Suppressor macrophage treated with lipopolysaccharide for 1 hour (primary cell): ENCODE data around the gene FAT1.

Experiments
- DNase-seq, 3 donors: peaks; one replicate each; pipeline ENCODE4 v3.0.0-alpha.2; 2020 to 2022

The FAT1 gene

GRCh38 chr4:186722796-186723291 is 812 bp downstream of the FAT1 start:
- no peak for DNase-seq

DNA sequence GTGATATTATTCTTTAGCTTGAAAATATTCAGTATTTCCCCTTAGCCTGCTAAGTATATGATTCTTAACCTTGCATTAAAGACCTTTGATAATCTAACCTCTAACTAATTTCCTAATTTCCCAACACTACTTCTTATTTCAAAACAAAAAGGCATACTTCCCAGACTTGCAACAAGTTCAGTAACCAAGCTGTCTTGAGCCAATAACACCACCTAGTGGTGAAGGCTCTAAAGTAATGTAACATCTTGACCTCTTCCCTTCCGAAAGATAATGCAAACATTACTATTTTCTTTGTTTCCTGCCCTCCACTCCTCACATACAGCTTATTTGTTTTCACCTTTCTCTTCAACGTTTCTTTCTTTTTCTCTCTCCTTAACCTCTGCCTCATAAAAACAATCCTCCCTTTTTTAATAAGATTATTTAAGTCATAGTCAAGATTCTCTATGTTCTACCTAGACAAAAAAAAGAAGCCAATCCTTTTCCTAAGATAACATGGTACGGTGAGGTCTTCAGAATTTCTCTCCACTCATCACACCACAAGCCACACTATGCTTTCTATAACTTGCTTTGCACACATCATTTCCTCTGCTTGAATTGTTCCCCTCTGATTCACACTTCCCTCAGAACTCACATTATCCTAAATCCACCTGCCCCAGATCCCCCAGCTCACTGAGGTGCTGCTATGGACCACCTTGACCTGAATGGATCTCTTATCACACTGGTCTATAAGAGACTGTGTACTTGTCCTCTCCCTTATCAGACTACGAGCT is 3.5 kb downstream of the FAT1 start:
- DNase-seq: peak; percentile 11 to 31 (median 18)

DNA sequence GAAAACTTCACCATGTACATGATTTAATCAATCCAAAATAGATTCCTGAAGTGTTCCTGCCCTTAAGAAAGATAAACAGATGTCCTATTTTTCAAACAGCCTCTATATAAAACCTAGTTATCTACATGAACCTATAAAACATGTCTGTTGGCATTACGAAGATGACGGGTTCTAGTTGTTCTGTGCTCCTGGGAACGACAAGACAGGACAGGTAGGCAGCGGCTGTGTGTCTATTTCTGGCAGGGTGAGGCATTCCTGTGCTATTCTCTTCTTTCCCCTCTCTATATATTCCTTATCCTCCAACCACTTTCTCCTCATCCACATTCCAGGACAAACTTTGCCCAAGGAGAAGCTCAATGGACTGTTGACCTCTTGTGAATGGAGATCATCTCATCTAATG is 6.1 kb downstream of the FAT1 start:
- DNase-seq: no peak

DNA sequence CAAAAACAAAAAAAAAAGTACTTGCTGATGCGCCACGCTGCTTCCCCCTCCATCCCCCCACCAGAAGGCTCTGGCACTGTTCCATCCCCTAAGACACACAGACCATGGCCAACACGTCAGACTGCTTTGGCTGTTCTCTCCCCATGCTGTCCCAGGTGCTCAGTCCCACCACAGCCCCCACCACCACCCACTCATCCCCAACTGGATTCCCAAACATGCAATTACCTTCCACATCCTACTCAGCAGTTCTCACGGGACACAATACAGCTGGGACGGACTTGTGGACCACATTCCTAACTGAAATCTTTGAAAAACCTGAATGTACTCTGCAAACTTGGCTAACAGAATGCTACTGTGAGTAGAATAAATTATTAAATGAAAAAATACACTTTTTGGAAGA is 8.6 kb downstream of the FAT1 start:
- no peak for DNase-seq

DNA sequence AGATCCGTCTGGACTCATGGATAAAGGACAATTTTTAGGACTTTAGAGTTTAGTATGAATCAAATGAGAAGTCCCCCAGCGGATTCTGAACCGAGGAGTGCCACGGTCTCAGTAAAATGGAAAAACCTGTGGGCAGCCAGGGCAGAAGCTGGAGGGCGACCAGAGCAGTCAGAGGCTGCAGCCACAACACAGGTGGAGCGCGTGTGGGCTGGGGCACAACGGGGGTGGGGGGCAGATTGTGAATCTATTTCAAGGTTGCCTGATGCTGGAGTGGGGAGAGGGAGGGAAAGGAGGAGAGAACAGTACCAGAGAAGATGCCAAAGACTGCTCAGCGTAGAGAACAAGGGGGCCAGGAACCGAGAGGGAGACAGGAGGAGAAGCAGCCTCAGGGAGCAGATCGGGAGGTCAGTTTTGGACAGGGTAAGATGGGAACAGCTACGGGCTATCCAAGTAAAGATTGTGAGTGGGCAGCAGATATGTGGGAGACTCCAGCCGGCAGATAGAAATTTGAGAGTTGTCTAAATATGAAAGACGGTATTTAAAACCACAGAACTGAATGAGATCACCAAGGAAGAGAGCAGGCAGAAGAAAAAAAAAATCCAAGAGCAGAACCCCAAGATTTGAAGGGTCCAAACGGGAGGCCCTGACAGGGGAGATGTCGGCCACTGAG is 9.5 kb downstream of the FAT1 start:
- DNase-seq: no peak

GRCh38 chr4:186712690-186713089 is 11.0 kb downstream of the FAT1 start:
- no peak for DNase-seq

GRCh38 chr4:186710521-186711119 is 13.0 kb downstream of the FAT1 start:
- DNase-seq: no peak

- no peak for DNase-seq
These were observed 14.1 kb downstream of the FAT1 start for GRCh38 chr4:186709517-186709916.

- DNase-seq: no peak
These were observed 15.1 kb downstream of the FAT1 start for GRCh38 chr4:186708554-186708953.

GRCh38 chr4:186707996-186708395 is 15.7 kb downstream of the FAT1 start:
- DNase-seq: no peak

- DNase-seq: no peak
These were observed 16.1 kb downstream of the FAT1 start for GRCh38 chr4:186707574-186707973.

GRCh38 chr4:186704057-186704456 is 19.6 kb downstream of the FAT1 start:
- no peak for DNase-seq

- no peak for DNase-seq
These were observed 20.1 kb downstream of the FAT1 start for GRCh38 chr4:186703510-186703909.

DNA sequence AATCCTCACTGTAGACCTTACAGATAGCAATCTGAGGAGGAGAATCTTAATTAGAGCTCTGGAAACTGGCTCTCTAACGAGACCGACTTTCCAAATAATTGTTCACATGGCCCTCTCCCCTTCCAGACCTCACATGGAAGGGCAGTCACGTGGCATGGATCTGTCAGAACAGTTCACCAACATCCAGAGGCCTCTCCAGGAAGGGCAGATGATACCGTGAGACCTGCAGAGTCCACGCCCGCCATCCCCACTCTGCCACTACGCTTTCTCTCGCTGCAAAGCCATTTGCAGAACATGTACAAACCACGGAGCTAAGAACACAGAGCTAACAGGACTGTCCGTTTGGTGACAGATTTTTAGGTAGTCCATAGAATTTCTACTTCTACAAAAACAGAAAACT is 20.7 kb downstream of the FAT1 start:
- DNase-seq: no peak

DNA sequence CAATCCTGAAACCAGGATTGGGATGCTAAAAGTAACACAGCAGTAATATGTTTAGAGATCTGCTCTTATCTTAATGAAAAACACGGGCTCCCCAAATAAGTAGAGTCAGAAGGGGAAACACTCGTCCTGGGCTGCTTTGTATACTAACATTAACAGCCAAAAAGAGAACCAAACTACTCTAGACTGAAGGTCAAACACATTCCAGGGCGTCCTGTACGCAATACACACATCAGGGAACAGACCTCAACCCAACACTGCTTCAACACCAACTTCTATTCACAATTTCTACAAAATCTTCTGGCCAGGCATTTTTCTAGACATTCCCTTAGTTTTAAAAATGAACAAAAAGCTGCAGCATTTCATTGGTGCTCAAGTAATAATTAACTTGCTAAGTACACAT is 21.4 kb downstream of the FAT1 start:
- DNase-seq: no peak

DNA sequence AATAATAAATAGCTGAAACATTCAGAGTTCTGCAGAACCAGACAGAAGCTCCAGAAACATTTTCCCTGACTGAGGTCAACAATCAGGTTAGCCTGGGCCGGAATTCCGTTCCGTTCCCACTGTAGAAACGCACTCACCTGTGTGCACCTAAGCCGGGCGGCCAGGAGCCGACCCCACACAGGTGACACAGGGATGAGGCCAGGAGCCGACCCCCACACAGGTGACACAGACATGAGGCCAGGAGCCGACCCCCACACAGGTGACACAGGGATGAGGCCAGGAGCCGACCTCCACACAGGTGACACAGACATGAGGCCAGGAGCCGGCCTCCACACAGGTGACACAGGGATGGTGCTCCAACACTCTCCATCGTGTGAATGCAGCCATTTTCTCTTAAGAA is 21.9 kb downstream of the FAT1 start:
- DNase-seq: no peak

GRCh38 chr4:186701273-186701672 is 22.4 kb downstream of the FAT1 start:
- no peak for DNase-seq

GRCh38 chr4:186700746-186701145 is 22.9 kb downstream of the FAT1 start:
- DNase-seq: no peak

- no peak for DNase-seq
These were observed 23.7 kb downstream of the FAT1 start for GRCh38 chr4:186699881-186700397.

- no peak for DNase-seq
These were observed 24.4 kb downstream of the FAT1 start for GRCh38 chr4:186699298-186699697.

GRCh38 chr4:186698525-186698924 is 25.1 kb downstream of the FAT1 start:
- DNase-seq: no peak

- DNase-seq: no peak
These were observed 25.6 kb downstream of the FAT1 start for GRCh38 chr4:186698028-186698427.

GRCh38 chr4:186695392-186695791 is 28.3 kb downstream of the FAT1 start:
- DNase-seq: no peak

DNA sequence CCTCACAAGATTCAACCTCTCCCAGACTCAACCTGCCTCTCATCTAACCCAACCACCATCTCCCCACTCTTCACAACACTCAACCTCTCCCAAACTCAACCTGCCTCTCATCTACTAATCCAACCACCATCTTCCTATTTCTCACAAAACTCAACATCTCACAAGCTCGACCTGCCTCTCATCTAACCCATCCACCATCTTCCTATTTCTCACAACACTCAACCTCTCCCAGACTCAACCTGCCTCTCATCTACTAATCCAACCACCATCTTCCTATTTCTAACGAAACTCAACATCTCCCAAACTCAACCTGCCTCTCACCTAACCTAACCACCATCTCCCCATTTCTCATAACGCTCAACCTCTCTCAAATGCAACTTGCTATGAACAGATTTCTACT is 29.8 kb downstream of the FAT1 start:
- no peak for DNase-seq
